GM11168 (cell line): ENCODE data around the gene RNF186.

Source experiments
- in situ Hi-C: fragments of 300-500 bp; cut with MboI; formaldehyde crosslinking; loops from one replicate; pipeline ENCODE4 v1.12.0; 2022; ENCODE audit warnings: low sequenced_read_pairs; ENCODE audit not compliant: unreplicated experiment

The RNF186 gene

DNA sequence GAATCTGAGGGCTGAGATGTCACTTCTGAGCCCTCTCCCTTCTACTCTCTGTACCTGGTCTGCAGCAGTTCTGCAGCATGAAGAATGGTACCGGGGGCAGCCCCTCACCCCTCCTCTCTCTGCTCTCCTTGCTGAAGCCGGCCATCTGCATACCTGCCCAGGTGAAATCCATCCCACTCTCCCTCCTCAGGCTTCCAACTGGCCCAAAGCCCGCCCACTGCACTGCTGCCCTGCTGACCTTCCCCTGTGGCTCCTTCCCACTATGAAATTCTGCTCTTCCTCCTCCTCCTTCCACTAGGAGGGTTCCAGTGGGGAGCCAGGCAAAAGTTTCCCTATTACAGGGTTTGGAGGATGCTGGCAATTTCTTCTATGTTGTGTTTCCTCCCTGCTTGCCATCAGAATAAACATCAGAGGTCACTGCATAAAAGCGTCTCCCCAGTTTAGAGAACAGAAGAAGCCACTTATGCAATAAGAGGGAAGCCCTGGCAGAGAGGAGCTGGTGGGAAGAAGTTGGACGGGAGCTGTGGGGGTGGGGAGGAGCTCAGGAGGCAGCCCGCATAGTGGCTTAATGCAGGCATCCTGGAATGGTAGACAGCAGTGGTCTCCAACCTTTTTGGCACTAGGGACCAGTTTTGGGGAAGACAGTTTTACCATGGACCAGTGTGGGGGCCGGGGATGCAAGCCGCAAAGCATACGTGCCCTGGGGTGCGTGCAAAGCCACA is 45.7 kb downstream of the RNF186 start:
- in situ Hi-C loops, result no loop called here

DNA sequence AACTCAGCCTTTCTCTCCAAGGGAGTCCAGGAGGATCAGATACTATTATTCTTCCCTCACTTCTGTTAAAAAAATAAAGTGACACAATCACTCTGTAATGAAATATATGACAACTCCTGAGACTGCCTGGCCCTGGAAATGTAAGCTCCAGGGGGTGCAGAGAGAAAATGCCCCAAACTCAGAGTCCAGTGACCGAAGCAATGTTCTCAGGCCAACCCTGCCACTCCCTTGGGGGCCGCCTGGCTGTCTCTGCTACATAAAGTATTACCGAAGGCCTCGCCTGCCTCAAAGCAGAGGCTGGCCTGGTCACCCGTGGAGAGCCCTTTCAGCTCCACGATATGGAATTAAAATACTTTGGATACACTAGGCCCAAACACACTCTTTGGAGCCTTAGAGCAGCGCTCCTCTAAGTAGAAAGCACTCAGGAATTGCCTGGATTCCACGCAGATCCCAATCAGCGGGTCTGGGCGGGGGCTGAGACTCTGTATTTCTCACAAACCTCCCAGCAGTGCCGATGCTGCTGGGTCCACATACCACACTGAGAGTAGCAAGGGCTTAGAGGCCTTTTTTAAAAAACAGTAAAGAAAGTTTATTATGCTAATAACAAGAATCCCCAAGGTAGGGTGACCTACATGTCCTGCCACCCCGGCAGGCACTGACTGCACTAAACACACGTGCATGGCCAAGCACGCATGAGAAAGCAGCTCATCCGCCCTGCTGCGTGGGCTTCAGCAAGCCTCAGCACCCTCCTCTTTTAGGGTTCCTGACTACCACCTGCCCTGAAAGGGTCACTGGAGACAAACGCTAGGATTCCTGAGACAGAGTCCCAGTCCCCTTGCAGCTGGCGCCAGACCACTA is 46.5 kb downstream of the RNF186 start:
- in situ Hi-C loops, result no loop called here

DNA sequence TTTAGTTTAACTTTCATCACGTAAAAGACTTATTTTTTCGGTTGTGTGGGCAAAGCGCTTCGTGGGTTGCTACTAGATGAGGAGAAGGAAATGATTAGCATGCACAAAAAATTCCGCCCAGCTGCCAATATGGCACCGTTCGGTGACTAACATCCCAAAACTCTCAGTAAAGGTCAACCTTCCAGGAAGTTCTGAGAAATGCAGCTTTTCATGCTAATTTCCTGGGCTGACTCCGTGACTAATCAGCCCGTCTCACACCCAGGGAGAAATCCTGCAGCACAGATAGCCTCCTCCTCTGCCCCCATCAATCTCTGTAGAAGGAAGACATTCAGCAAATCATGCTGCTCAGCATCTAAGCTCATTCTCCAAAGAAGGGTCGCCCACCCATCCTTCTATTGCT is 49.5 kb downstream of the RNF186 start:
- in situ Hi-C loops, result no loop called here

DNA sequence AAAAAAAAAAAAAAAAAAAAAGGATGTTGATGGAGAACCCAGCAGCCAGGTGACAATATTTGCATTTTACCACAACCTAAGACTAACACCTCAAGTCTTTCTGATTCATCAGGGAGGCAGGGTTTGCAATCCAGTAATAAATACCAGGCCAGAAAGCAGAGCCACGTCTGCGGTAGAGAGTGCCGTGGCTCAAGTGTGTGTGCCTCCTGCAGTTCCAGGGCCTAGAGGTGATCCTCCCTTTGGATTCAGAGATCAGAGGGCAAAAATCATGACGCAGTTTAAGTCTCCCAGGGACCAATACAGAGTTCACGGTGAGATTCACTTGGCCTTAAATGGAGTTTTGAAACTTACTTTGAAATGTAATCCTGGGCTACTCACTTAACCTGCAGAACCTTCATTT is 50.2 kb downstream of the RNF186 start:
- in situ Hi-C loops, result no loop called here
